ENCODE data around the gene HNRNPL. TPM values are rescaled to one million over a fixed set of nuclear protein-coding genes. Genes with fewer than 3 reads are reported as not detected.

The HNRNPL gene
- total and polyA plus RNA-seq, 10 of the 15 experiments (the other 5 are each of a cell fraction or from before 2014, with no cell fraction given): 32.5 to 512 (median 306) TPM

GRCh38 chr19:38848299-38849146 lies 1.3 kb downstream of the HNRNPL start (continued):
- TF ChIP-seq, protein P1, sequence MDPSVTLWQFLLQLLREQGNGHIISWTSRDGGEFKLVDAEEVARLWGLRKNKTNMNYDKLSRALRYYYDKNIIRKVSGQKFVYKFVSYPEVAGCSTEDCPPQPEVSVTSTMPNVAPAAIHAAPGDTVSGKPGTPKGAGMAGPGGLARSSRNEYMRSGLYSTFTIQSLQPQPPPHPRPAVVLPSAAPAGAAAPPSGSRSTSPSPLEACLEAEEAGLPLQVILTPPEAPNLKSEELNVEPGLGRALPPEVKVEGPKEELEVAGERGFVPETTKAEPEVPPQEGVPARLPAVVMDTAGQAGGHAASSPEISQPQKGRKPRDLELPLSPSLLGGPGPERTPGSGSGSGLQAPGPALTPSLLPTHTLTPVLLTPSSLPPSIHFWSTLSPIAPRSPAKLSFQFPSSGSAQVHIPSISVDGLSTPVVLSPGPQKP (IDR thresholded peaks at IDR 0.05; ENCODE audit: low read depth, low read length): no peak
- TF ChIP-seq RAD51 (IDR thresholded peaks at IDR 0.05): 0 out of 2 replicates have a peak, but pooled peaks have one; percentile 13
- no peak for TF ChIP-seq CHD4 (IDR thresholded peaks at IDR 0.05)
- TF ChIP-seq SIN3A (IDR thresholded peaks at IDR 0.05; ENCODE audit: low read depth, low read length): 0 out of 2 replicates have a peak, but pooled peaks have one; percentile 5
- no peak for TF ChIP-seq MXI1 (IDR thresholded peaks at IDR 0.05; ENCODE audit: low read depth, low read length)
- TF ChIP-seq SMARCA5 (IDR thresholded peaks at IDR 0.05): no peak
- TF ChIP-seq SREBF2 (IDR thresholded peaks at IDR 0.05; ENCODE audit: low read length): no peak
- TF ChIP-seq CREB1 (IDR thresholded peaks at IDR 0.05; ENCODE audit: low read depth): 0 out of 2 replicates have a peak, but pooled peaks have one; percentile 1
- 0 out of 3 replicates have a peak, but pooled peaks have one; percentile 10 for TF ChIP-seq POU2F2 (IDR thresholded peaks at IDR 0.05; ENCODE audit: borderline replicate concordance, low read depth, low read length)

DNA sequence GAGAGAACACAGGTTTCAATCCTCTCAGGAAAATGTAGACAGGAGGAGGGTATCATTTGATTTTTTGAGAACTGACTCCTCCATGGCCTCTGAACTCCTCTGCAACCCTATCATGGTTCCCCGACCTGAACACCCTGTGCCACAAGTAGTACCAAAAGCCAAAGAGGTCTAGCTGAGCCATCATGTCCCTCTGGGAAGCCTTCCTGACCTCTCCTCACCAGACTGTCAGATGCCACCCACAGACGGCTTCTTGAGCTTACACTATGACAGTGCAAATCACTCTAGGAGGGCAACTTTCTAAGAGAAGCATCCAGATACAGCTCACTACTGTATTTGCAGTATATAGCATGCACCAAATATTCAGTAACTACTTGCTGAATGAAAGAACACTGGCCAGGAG lies 3.7 kb downstream of the HNRNPL start:
- peaks cover 12% of the 10 kb centered on the region for H4K20me1 ChIP-seq (ENCODE audit: control insufficient read depth, insufficient read depth)
- no peak for ATAC-seq

More for the DNA sequence above, 3.7 kb downstream of the HNRNPL start:
- Histone ChIP-seq H3K27me3 (replicated peaks in 1 of 2; ENCODE audit: control insufficient read depth in 2 of 2, insufficient read depth in 2 of 2, low read length in 1 of 2) (no peaks in the 10 kb centered on the region), H3K27ac (ENCODE audit: control insufficient read depth, insufficient read depth) (no peak overlapping the region), H3K4me3 (no peak overlapping the region), H3K36me3 (ENCODE audit: control insufficient read depth in 2 of 2, insufficient read depth in 2 of 2, low read length in 1 of 2) (peaks cover 29 to 54% of the 10 kb centered on the region in 2 experiments), H3K9ac (ENCODE audit: control insufficient read depth, insufficient read depth, low read length) (no peak overlapping the region), H2AFZ (ENCODE audit: control insufficient read depth, low read depth, low read length) (no peak overlapping the region), H3K9me3 (replicated peaks; ENCODE audit: control insufficient read depth, insufficient read depth, low read length) (no peaks in the 10 kb centered on the region), H3K4me2 (ENCODE audit: control insufficient read depth, insufficient read depth) (peak overlapping the region; percentile 26), H3K79me2 (ENCODE audit: control insufficient read depth, insufficient read depth, low read length) (peaks cover 61% of the 10 kb centered on the region), H3K4me1 (ENCODE audit: control insufficient read depth, insufficient read depth, low read length) (peaks cover 26% of the 10 kb centered on the region)
- FAIRE-seq (no peak), DNase-seq (ENCODE audit: low read depth, low spot score) (no peak)
- RAD21 ChIA-PET (ENCODE audit: unreplicated experiment): interaction anchor here (0.8 to 1.2 kb wide), 3 partner anchors 14 to 42 kb away, joined by 3 to 4 read pairs (median 4); partner anchors contain the start of gene ECH1
- intact Hi-C loops (cut with micrococcal nuclease; ENCODE audit: unreplicated experiment) (no loop called here), in situ Hi-C loops (cut with MboI) (no loop called here)
- POLR2A ChIA-PET: interaction anchor here (3.8 kb wide), 1 partner anchor 13 kb away, joined by 43 read pairs; the partner anchor contains the start of gene ECH1
- BruUV-seq (replicated peaks): no TSS peak
- TF ChIP-seq POLR2A (IDR thresholded peaks at IDR 0.05; ENCODE audit: low read depth, low read length) (peak; percentile 12; the same call in 1 of the 2 replicates), RAD21 (IDR thresholded peaks at IDR 0.05; ENCODE audit: insufficient read depth, low read depth, low read length) (no peak)
- SMC1A ChIA-PET (ENCODE audit: uncharacterized antibody, unreplicated experiment): interaction anchor here (0.7 to 1.2 kb wide), 4 partner anchors 15 to 85 kb away, joined by 3 to 5 read pairs (median 3); partner anchors contain the start of genes MRPS12 and SARS2
- CTCF ChIA-PET: interaction anchor here (0.9 to 4.1 kb wide), 3 partner anchors 15 to 41 kb away, joined by 3 to 20 read pairs (median 3); no protein-coding TSS in a partner anchor
- WGBS (ENCODE audit: insufficient coverage, insufficient replicate concordance, low lambda C conversion rate, missing lambda C conversion rate): 38% methylated on average over 2 of the region's 2 CpGs
